Astrocyte of the cerebellum (primary cell): ENCODE data around the gene CARMIL1.

ENCODE experiments used
- DNase-seq: peaks from one replicate; pipeline ENCODE4 v3.0.0-alpha.2; 2011; ENCODE audit warnings: low read depth
- H3K4me3 ChIP-seq: 2 replicates; pipeline ENCODE4 v1.5.1; 2011; ENCODE audit warnings: mild to moderate bottlenecking, low read depth, low read length, moderate library complexity
- CTCF ChIP-seq: IDR thresholded peaks from 2 replicates; pipeline ENCODE4 v1.5.1; 2012; ENCODE audit warnings: low read length, low read depth, moderate library complexity, mild to moderate bottlenecking; ENCODE audit errors: missing control alignments
- in situ Hi-C: cut with HindIII; loops from 2 replicates; pipeline ENCODE4 v1.10.0; 2017; ENCODE audit warnings: low sequenced_read_pairs

CARMIL1 gene

GRCh38 chr6:25635886-25636317, 356.7 kb downstream of the CARMIL1 start:
- in situ Hi-C loops = no loop called here
- TF ChIP-seq CTCF = no peak
- no peak for DNase-seq
- no peak overlapping the region for H3K4me3 ChIP-seq

GRCh38 chr6:25637211-25637610, 358.0 kb downstream of the CARMIL1 start:
- no peak overlapping the region for H3K4me3 ChIP-seq
- in situ Hi-C loops = no loop called here
- TF ChIP-seq CTCF = no peak
- no peak for DNase-seq

GRCh38 chr6:25637960-25638434, 358.8 kb downstream of the CARMIL1 start:
- no peak for TF ChIP-seq CTCF
- no peak for DNase-seq
- in situ Hi-C loops = no loop called here
- H3K4me3 ChIP-seq = no peak overlapping the region

GRCh38 chr6:25639653-25640052, 360.5 kb downstream of the CARMIL1 start:
- H3K4me3 ChIP-seq = no peak overlapping the region
- DNase-seq = no peak
- no peak for TF ChIP-seq CTCF
- in situ Hi-C loops = no loop called here

GRCh38 chr6:25640446-25640845, 361.3 kb downstream of the CARMIL1 start:
- H3K4me3 ChIP-seq = no peak overlapping the region
- no peak for DNase-seq
- no peak for TF ChIP-seq CTCF
- in situ Hi-C loops = no loop called here

GRCh38 chr6:25640891-25641290, 361.7 kb downstream of the CARMIL1 start:
- no peak for TF ChIP-seq CTCF

GRCh38 chr6:25641377-25641776, 362.2 kb downstream of the CARMIL1 start:
- DNase-seq = no peak
- in situ Hi-C loops = no loop called here
- no peak for TF ChIP-seq CTCF
- no peak overlapping the region for H3K4me3 ChIP-seq

More at GRCh38 chr6:25640891-25641290, 361.7 kb downstream of the CARMIL1 start:
- H3K4me3 ChIP-seq = no peak overlapping the region
- in situ Hi-C loops = no loop called here
- DNase-seq = no peak
